HG02642 (cell line): ENCODE measurements around the gene ARHGEF39.

ENCODE experiments used
- ATAC-seq: cut with Tn5 transposase; IDR thresholded peaks from one replicate; pipeline ENCODE4 v1.9.1; 2021; ENCODE audit warnings: mild to moderate bottlenecking; ENCODE audit not compliant: unreplicated experiment, poor library complexity

Gene ARHGEF39

DNA sequence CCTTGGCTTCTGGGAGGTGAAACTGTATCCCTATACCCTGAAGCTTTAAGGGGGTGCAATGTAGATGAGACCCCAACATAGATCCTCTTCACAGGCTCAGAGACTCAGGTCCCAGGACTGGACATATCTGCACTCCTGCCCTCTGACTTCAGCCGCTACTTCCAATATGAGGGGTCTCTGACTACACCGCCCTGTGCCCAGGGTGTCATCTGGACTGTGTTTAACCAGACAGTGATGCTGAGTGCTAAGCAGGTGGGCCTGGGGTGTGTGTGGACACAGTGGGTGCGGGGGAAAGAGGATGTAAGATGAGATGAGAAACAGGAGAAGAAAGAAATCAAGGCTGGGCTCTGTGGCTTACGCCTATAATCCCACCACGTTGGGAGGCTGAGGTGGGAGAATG is 14.1 kb upstream of the ARHGEF39 start:
- ATAC-seq, result no peak

DNA sequence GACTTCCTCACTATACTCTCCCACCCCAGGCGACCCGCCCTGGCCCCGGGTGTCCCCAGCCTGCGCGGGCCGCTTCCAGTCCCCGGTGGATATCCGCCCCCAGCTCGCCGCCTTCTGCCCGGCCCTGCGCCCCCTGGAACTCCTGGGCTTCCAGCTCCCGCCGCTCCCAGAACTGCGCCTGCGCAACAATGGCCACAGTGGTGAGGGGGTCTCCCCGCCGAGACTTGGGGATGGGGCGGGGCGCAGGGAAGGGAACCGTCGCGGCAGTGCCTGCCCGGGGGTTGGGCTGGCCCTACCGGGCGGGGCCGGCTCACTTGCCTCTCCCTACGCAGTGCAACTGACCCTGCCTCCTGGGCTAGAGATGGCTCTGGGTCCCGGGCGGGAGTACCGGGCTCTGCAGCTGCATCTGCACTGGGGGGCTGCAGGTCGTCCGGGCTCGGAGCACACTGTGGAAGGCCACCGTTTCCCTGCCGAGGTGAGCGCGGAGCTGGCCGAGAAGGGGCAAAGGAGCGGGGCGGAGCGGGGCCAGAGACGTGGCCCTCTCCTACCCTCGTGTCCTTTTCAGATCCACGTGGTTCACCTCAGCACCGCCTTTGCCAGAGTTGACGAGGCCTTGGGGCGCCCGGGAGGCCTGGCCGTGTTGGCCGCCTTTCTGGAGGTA is 10.9 kb upstream of the ARHGEF39 start:
- no peak for ATAC-seq

DNA sequence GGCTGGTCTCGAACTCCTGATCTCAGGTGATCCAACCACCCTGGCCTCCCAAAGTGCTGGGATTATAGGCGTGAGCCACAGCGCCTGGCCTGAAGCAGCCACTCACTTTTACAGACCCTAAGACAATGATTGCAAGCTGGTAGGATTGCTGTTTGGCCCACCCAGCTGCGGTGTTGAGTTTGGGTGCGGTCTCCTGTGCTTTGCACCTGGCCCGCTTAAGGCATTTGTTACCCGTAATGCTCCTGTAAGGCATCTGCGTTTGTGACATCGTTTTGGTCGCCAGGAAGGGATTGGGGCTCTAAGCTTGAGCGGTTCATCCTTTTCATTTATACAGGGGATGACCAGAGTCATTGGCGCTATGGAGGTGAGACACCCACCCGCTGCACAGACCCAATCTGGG is 10.2 kb upstream of the ARHGEF39 start:
- no peak for ATAC-seq

DNA sequence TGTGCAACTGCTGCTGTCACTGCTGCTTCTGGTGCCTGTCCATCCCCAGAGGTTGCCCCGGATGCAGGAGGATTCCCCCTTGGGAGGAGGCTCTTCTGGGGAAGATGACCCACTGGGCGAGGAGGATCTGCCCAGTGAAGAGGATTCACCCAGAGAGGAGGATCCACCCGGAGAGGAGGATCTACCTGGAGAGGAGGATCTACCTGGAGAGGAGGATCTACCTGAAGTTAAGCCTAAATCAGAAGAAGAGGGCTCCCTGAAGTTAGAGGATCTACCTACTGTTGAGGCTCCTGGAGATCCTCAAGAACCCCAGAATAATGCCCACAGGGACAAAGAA is 9.0 kb upstream of the ARHGEF39 start:
- no peak for ATAC-seq

DNA sequence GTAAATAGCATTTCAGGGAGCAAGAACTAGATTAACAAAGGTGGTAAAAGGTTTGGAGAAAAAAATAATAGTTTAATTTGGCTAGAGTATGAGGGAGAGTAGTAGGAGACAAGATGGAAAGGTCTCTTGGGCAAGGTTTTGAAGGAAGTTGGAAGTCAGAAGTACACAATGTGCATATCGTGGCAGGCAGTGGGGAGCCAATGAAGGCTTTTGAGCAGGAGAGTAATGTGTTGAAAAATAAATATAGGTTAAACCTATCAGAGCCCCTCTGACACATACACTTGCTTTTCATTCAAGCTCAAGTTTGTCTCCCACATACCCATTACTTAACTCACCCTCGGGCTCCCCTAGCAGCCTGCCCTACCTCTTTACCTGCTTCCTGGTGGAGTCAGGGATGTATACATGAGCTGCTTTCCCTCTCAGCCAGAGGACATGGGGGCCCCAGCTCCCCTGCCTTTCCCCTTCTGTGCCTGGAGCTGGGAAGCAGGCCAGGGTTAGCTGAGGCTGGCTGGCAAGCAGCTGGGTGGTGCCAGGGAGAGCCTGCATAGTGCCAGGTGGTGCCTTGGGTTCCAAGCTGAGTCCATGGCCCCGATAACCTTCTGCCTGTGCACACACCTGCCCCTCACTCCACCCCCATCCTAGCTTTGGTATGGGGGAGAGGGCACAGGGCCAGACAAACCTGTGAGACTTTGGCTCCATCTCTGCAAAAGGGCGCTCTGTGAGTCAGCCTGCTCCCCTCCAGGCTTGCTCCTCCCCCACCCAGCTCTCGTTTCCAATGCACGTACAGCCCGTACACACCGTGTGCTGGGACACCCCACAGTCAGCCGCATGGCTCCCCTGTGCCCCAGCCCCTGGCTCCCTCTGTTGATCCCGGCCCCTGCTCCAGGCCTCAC is 8.4 kb upstream of the ARHGEF39 start, which contains the start of gene CA9:
CA9 (plus strand) TSS at position 797 of the 893 bp plus-strand sequence; CDS start at position 829, 32 bp downstream.
- ATAC-seq, result no peak

DNA sequence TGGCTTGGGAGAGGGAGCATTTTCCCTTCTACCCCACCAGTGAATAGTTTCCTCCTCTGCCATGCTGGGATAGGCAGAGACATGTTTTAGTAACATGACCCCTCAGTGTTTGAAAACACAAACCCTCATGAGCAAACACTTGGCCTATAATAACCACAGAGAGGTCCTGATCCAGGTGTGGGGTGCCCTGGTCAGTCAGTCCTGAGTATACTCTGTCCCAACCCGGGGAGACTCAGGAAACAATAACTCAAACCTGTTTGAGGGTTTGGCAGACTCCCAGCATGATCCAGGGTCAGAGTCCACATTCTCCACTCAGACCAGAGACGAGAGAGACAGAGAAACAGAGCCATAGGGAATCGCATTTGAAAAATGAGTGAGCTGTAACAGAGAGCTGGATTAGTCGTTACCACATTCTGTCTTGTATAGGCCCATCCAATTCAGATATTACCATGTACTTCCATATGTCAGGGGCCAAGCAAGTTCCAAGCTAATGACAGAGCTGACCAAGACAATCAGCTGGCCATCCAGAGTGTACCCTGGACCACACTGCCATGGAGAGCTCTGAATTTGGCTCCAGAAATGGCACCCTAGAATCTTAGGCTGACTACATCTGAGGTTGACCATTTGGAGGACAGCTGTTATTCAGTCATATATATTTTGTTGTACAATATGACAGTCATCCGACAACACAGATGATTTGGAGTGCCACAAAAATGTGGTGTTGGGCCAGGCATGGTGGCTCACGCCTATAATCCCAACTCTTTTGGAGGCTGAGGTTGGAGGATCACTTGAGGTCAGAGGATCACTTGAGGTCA is 4.5 kb upstream of the ARHGEF39 start:
- ATAC-seq, result no peak

DNA sequence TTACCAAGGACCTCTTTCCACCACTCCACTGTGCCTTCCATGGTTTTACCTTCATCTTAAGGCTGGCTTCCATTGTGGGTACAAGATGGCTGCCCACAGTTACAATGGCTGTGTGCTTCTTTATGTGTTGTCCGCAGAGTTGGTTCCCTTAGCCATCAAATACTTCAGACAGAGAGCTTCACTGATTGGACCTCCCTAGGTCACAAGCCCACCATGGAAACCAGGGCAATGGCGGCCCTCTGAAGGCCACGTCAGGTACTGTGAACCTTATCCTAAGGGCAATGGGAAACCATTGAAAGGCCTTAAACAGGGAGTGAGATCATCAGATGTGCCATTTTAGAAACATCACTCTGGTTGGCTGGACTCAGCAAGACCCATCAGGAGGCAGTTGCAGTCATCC is 2.9 kb upstream of the ARHGEF39 start:
- ATAC-seq, result no peak

DNA sequence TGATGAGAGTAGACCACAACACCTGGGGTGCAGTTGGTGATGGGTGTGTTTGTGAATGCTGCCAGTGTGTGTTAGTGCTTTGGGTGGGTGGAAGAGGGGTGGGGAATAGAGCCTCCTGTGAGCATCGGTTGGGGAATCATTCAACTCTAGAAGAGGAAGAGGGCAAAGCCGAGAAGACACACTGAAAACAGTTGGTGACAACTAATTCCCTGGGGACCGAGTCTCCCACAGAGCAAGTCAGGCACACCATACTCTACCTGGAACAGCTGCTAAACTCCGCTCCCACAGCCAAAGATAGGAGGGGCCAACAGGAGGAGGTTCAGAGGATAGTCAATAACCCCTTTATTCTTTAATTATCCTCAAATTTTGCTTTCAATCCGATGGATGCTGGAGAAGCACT is 1.6 kb upstream of the ARHGEF39 start:
- ATAC-seq, result no peak

DNA sequence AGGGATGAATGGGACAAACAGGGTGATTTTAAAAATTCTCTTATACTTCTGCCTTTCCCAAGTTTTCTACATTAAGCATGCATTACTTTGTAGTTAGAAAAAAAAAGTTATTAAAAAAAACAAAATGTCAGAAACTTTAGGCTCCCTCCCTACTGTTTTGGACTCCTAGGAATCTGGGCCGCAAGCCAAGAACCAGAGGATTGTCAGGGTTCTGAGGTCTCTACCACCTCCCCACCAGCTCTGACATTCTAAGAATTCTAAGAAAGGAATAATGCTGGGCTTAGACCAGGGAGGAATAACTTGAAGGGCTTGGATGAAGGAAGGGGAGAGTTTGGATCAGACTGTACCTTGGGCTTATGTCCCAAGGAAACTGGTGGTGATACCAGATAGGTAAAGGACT is 1.1 kb upstream of the ARHGEF39 start:
- ATAC-seq, result no peak

DNA sequence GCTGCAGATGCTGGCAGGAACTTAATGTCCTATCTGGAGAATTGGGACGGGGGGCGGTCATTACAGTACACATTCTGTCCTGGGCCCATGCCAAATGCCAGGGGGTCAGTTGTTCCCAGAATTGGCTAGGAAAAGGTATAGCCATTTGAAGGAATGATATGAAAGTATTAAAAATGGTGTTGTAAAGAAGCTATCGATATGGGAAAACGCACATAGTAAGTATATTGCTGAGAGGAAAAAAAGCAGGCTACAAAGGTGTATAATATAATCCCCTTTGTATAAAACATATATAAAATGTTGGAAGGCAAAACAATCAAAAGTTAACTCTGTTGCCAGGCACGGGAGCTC is 450 bp upstream of the ARHGEF39 start:
- no peak for ATAC-seq

DNA sequence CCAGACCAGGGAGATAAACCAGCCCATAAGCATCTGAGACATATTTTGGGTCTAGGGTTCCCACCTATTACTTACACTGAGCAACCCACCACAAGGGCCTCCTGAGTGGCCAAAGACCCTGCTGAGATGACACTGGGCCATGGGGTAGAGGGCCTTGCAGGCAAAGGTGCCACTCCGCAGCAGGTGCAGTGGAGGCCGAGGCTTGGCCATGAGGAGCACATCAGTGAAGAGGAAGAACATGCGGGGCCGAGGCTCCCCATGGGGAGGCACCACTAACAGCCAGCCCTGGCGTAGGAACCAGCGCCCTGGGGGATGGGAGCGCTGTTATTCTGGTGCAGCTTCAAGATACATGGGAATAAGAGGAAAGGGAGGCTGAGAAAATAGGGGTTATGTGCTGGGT is 2.6 kb downstream of the ARHGEF39 start:
- ATAC-seq, result no peak

DNA sequence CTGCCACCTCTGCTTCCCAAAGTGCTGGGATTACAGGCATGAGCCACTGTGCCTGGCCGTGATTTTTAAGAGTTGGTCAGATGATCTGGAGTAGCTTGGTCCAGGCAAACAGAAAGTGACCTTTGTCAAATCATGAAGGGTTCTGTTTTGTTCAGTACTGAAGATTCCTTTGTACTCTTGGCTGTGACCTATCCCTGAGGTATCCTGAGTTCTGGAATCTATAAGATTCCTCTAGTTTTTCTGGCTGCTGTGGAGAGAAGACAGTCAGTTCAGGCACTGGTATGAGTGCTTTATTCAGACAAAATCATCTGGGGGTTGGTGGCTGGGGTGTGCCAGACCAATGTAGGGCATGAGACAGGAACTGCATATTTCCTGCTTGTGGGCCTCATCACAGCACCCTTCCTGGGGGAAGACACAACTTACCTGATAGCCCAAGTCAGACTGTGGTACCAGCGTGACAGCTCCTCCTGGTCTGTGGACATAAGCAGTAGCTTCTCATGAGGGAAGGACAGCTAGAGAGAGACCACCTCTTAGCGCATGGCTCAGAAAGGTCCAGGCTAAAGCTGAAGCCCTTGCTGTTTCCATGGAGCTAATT is 3.1 kb downstream of the ARHGEF39 start:
- ATAC-seq, result no peak

DNA sequence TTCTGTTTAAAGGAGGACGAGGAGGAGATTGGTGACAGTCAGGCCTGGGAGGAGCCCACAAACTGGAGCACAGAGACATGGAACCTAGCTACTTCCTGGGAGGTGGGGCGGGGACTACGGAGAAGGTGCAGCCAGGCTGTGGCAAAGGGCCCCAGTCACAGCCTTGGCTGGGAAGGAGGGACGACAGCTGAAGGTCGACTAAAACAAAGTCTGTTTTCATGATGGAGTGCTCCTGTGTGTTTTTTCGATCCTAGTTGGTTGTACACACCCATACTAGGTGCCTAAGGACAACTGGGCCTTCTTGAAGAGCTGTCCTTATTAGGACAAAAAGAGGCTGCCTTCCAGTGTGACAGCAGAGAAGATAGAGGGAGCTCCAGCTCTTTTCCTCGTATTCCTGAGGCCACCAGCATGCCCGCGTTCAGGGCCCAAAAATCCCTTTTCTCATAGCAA is 4.0 kb downstream of the ARHGEF39 start:
- ATAC-seq, result no peak

DNA sequence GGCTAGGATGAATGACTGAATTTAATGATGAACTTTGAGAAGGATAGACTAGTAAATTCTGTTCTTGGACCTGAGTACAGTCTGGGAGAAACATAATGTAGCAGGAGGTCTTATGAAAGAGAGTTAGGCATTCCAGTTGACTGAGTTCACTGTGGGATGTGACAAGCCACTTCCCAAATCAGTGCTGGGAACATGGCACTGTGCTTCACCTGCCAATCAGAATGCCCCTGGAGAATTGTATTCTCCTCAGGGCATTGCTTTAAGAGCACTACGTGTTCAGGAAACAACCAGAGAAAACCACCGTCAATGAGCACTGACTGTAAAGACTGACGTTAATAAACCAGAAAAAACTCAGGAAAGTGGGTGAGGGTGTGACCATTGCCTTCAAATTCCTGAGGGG is 5.7 kb downstream of the ARHGEF39 start:
- ATAC-seq, result no peak

DNA sequence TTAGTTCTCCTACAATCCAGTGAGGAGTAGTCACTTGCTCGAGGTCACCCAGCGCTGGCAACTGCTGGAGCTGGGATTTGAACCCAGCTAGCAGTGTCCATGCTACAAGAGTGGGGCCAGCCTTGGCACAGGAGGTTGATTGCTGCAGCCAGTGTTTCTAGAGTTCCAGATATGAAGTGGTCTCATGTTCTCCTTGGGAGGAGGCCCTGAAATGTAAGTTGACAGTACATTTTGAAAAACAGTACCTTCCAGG is 6.1 kb downstream of the ARHGEF39 start:
- ATAC-seq, result no peak

DNA sequence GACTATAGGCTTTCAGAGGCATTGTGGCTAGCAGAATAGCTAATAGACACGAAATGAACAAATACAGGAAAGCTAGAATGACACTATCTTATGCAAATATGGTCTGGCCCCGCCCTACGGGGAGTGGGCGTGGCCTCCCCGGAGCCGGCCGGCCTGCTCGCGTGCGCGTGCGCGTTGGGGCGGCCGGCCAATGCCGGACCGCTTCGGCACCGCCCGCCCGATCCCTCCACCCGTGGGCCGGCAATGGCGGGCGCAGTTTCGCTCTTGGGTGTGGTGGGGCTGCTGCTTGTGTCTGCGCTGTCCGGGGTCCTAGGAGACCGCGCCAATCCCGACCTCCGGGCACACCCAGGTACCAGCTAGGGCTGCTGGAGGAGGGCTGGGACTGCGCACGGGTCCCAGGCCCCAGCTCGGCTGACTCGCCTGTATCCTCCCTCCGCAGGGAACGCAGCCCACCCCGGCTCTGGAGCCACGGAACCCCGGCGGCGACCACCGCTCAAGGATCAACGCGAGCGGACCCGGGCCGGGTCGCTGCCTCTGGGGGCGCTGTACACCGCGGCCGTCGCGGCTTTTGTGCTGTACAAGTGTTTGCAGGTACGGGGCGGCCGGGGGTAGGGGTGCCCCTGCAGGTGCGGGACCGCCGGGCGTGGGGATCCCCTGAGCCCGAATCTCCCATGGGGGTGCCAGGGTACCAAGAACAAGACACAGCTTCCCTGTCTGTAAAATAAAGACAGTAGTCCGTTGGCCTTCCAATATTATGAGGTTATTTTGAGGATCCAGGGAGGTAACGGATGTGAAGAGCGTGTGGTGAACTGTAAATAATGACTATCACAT is 6.6 kb downstream of the ARHGEF39 start, which contains the start of gene CCDC107:
CCDC107 (plus strand) TSS at position 156 of the 831 bp plus-strand sequence; CDS start at position 244, 88 bp downstream.
- ATAC-seq, result peak; percentile 69

DNA sequence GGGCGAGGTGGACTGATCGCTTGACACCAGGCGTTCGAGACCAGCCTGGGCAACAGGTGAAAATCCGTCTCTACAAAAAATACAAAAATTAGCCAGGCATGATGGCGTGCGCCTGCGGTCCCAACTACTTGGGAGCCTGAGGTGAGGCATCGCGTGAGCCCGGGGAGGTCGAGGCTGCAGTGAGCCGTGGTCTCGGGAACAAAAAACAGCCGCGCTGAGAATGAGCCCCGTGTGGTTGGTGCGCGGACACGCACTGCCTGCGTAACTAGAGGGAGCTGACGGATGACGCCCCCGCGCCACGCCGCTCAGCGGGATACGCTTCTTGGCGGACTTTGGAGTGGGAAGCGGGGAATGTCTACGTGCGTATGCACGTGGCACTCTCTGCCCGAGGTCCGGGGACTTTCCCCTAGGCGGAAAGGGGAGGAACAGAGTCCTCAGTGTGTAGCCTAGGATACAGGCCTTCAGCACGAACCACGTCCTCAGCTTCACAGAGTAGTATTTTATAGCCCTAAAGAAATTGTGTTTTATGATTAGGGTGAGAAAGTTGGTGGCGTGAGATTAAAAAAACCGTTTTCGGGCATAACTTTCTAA is 7.4 kb downstream of the ARHGEF39 start, which contains the start of gene RMRP:
RMRP (minus strand) TSS at position 474 of the 591 bp plus-strand sequence.
- ATAC-seq, result peak; percentile 86

DNA sequence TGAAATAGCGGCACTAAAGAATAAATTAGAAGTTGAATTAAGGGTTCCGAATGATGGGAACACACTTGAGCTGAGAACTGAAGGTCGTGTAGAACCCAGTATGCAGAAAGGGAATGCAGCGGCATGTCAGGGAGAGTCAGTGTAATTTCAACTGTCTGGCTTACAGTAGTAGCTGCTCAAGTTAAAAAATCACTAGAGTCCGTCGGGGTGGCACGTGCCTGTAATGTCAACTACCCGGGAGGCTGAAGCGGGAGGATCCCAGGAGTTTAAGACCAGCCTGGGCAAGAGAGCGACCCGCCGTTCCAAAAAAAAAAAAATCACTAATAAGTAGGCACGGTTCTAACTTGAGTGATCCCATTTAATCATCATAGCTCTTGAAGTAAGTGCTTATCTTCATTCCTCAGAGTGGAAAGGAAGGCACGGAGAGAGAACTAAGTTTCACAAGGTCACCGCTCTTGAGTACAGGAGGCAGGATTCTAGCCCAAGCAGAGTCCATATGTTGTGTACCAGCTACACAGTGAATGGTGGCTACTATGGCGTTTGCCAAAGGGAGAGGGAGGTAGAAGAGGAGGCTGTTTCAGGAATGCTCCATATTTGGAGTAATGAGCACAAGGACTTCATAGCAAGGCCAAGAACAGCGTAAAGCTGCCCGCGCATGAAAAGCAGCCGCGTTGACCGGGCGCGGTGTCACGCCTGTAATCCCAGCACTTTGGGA is 8.0 kb downstream of the ARHGEF39 start:
- no peak for ATAC-seq

DNA sequence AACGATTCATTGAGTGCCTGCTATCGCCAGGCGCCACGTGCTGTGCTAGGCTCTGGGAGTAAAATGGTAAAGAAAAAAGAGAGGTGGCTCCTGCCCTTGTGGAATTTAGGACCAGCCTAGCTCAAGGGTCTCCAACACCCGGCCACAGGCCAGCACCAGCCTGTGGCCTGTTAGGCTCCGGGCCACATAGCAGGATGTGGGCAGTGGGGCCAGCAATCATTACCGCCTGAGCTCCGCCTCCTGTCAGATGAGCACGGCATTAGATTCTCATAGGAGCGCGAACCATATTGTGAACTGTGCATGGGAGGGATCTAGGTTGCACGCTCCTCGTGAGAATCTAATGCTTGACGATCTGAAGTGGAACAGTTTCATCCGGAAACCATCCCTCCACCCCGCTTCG is 8.6 kb downstream of the ARHGEF39 start:
- ATAC-seq, result no peak
